ENCODE data around the gene MUS81.

DNA sequence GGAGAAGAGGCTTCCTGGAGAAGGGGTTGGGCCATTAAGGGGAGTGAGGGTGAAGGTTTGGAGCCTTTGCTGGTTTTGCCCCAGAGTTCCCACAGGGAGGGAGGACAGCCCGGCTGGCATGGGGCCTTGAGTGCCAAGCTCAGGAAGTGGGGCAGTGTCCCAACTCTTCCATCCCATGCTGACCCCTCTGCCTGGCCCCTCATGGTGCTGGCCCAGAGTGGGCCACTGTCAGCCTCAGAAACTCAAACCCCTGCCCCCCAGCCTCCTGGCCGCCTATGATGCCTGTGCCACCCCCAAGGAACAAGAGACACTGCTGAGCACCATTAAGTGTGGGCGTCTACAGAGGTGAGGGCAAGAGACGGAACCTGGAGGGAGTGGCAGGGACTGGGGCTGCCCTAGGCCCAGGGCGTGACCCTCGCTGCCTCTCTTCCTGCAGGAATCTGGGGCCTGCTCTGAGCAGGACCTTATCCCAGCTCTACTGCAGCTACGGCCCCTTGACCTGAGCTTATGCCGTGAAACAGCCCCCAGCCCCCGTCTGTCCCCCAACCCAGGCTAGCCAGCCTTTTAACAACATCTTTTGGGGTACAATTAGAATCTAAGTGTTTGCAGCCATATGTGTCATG lies 5.4 kb downstream of the MUS81 start:
- TF ChIP-seq, protein P1, sequence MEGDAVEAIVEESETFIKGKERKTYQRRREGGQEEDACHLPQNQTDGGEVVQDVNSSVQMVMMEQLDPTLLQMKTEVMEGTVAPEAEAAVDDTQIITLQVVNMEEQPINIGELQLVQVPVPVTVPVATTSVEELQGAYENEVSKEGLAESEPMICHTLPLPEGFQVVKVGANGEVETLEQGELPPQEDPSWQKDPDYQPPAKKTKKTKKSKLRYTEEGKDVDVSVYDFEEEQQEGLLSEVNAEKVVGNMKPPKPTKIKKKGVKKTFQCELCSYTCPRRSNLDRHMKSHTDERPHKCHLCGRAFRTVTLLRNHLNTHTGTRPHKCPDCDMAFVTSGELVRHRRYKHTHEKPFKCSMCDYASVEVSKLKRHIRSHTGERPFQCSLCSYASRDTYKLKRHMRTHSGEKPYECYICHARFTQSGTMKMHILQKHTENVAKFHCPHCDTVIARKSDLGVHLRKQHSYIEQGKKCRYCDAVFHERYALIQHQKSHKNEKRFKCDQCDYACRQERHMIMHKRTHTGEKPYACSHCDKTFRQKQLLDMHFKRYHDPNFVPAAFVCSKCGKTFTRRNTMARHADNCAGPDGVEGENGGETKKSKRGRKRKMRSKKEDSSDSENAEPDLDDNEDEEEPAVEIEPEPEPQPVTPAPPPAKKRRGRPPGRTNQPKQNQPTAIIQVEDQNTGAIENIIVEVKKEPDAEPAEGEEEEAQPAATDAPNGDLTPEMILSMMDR (IDR thresholded peaks at IDR 0.05) = no peak
- TF ChIP-seq FOXJ3 (CRISPR knock-in tag; IDR thresholded peaks at IDR 0.05; ENCODE audit: borderline replicate concordance) = no peak
- TF ChIP-seq, protein P2, sequence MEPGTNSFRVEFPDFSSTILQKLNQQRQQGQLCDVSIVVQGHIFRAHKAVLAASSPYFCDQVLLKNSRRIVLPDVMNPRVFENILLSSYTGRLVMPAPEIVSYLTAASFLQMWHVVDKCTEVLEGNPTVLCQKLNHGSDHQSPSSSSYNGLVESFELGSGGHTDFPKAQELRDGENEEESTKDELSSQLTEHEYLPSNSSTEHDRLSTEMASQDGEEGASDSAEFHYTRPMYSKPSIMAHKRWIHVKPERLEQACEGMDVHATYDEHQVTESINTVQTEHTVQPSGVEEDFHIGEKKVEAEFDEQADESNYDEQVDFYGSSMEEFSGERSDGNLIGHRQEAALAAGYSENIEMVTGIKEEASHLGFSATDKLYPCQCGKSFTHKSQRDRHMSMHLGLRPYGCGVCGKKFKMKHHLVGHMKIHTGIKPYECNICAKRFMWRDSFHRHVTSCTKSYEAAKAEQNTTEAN (CRISPR knock-in tag; IDR thresholded peaks at IDR 0.05) = no peak

All from WTC11 (cell line).